H1 (cell line): ENCODE measurements around the gene NEO1. TPM values are rescaled to one million over a fixed set of nuclear protein-coding genes. Genes with fewer than 3 reads are reported as not detected.

ENCODE experiments used
- CHD7 ChIP-seq: fragments of 300-600 bp; sonication (generic); IDR thresholded peaks from 2 replicates; pipeline ENCODE4 v1.7.1; 2012; ENCODE audit warnings: low read length, moderate library complexity, mild to moderate bottlenecking, inconsistent platforms; ENCODE audit not compliant: insufficient replicate concordance
- EGR1 ChIP-seq: IDR thresholded peaks from 2 replicates; pipeline ENCODE4 v1.6.1; 2011; ENCODE audit warnings: low read depth, low read length, borderline replicate concordance
- HDAC6 ChIP-seq: IDR thresholded peaks from one replicate; pipeline ENCODE4 v1.7.1; 2012; ENCODE audit warnings: low read depth, mild to moderate bottlenecking, inconsistent platforms, low read length, moderate library complexity
- JUND ChIP-seq: IDR thresholded peaks from 2 replicates; pipeline ENCODE4 v1.6.1; 2011; ENCODE audit warnings: mild to moderate bottlenecking, improper control_type of control experiment, low read length
- MAX ChIP-seq: IDR thresholded peaks from 2 replicates; pipeline ENCODE4 v1.6.1; 2012; ENCODE audit warnings: inconsistent platforms
- PHF8 ChIP-seq: fragments of 200-600 bp; sonication (generic); conservative IDR thresholded peaks from 2 replicates; pipeline ENCODE4 v1.7.1; 2012; ENCODE audit warnings: low read depth, mild to moderate bottlenecking, inconsistent platforms, low read length, moderate library complexity
- RAD21 ChIP-seq, 2 experiments: IDR thresholded peaks in 1 of 2; conservative IDR thresholded peaks in 1 of 2; 2 replicates each; pipeline ENCODE4 v1.6.1; 2011; ENCODE audit warnings: low read depth in 2 of 2, low read length in 2 of 2, improper control_type of control experiment in 1 of 2, inconsistent platforms in 1 of 2, mild to moderate bottlenecking in 1 of 2, moderate library complexity in 1 of 2
- TAF7 ChIP-seq: optimal IDR thresholded peaks from 2 replicates; pipeline ENCODE3; 2011; ENCODE audit warnings: low read depth, mild to moderate bottlenecking, inconsistent platforms, low read length, moderate library complexity, borderline replicate concordance
- YY1 ChIP-seq: IDR thresholded peaks from 2 replicates; pipeline ENCODE4 v1.6.1; 2011; ENCODE audit warnings: low read depth, mild to moderate bottlenecking, low read length
- polyA plus RNA-seq, 7 experiments: library from polyadenylated mRNA; depleted of rRNA in 3 of 7; stranded (reverse) in 5 of 7; unstranded in 2 of 7; fragments of >200 nt in 5 of 7; fragments of 200-250 nt in 2 of 7; gene quantifications; 1 replicate in 5 of 7; 2 replicates in 1 of 7; 4 replicates in 1 of 7; pipeline versions ENCODE4 v1.2.1 to v1.2.3, GENCODE V29; 2011 to 2013; ENCODE audit warnings: missing spikeins in 2 of 7, mixed read lengths in 2 of 7
- total RNA-seq: library from RNA; stranded (reverse); fragmentation: NEBNext Ultra II Directional; extraction: Animal tissue kit (Norgen Biotek cat#: 25700); gene quantifications from 2 replicates; pipeline ENCODE4 v1.2.1, GENCODE V29; 2021

Gene NEO1
- total and polyA plus RNA-seq, 2 of the 8 experiments (the other 6 are each of a cell fraction or from before 2014, with no cell fraction given) = 36.0 to 51.0 TPM

- TF ChIP-seq CHD7 (no peak), EGR1 (no peak), JUND (no peak), HDAC6 (no peak), PHF8 (no peak), YY1 (no peak), RAD21 (IDR thresholded peaks at IDR 0.05 in 1 of 2, conservative IDR thresholded peaks at IDR 0.05 in 1 of 2; ENCODE audit: low read depth in 2 of 2, low read length in 2 of 2) (no peak), TAF7 (no peak), MAX (no peak)
Measured at GRCh38 chr15:73282567-73283365, 230.5 kb downstream of the NEO1 start (continued).
